SU-DHL-6 (cell line): Measurements from ENCODE around the gene CACNA1C.

Experiments used
- EZH2phosphoT487 ChIP-seq: fragments of 200-600 bp; sonication (generic), shearing (Covaris generic); conservative IDR thresholded peaks from 2 replicates; pipeline ENCODE4 v1.6.1; 2018; ENCODE audit warnings: mild to moderate bottlenecking, antibody characterized with exemption, low read length, moderate library complexity, mixed read lengths
- TF ChIP-seq, protein P1 (sequence below): fragments of 200-600 bp; sonication (generic); IDR thresholded peaks from one replicate; pipeline ENCODE4 v1.5.1; 2017; ENCODE audit warnings: antibody characterized with exemption, mild to moderate bottlenecking, low read length, moderate library complexity; ENCODE audit not compliant: insufficient read depth, poor library complexity, severe bottlenecking

DNA sequence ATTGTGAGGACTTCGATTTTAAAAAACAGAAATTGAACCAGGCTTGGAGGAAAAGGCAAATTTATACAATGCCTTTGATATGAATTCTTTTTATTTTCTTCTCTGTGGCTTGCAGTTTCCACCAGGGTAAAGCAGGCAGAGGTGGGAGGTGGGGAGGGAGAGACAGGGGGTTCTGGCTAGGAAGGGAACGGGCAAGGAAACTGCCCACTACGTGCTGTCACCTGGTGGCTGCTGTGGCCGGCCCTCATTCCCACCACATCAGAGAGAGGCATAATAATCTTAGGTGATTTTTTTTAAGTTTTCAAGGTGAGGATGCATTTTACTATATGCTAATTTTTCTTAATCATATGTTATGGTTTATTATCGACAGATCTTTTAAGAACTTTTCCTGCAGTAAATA lies 145.8 kb downstream of the CACNA1C start:
- TF ChIP-seq, protein P1, sequence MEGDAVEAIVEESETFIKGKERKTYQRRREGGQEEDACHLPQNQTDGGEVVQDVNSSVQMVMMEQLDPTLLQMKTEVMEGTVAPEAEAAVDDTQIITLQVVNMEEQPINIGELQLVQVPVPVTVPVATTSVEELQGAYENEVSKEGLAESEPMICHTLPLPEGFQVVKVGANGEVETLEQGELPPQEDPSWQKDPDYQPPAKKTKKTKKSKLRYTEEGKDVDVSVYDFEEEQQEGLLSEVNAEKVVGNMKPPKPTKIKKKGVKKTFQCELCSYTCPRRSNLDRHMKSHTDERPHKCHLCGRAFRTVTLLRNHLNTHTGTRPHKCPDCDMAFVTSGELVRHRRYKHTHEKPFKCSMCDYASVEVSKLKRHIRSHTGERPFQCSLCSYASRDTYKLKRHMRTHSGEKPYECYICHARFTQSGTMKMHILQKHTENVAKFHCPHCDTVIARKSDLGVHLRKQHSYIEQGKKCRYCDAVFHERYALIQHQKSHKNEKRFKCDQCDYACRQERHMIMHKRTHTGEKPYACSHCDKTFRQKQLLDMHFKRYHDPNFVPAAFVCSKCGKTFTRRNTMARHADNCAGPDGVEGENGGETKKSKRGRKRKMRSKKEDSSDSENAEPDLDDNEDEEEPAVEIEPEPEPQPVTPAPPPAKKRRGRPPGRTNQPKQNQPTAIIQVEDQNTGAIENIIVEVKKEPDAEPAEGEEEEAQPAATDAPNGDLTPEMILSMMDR = no peak
- TF ChIP-seq EZH2phosphoT487 = no peak
